GM23338 (cell line): ENCODE results near the gene IDNK.

Experiments used
- JUNB ChIP-seq: IDR thresholded peaks from one replicate; pipeline ENCODE4 v1.6.1; 2016; ENCODE audit warnings: antibody characterized with exemption; ENCODE audit not compliant: unreplicated experiment
- TF ChIP-seq, protein P1 (sequence below), 2 experiments: fragments of 200-600 bp in 1 of 2; sonication (generic) in 1 of 2; conservative IDR thresholded peaks; 2 replicates each; pipeline versions ENCODE4 v1.5.1 to v1.6.1; 2016 to 2017; ENCODE audit warnings: antibody characterized with exemption in 2 of 2, low read depth in 2 of 2, mild to moderate bottlenecking in 2 of 2, moderate library complexity in 1 of 2

GRCh38 chr9:83655433-83655832, 32.5 kb downstream of the IDNK start:
- TF ChIP-seq, protein P1, sequence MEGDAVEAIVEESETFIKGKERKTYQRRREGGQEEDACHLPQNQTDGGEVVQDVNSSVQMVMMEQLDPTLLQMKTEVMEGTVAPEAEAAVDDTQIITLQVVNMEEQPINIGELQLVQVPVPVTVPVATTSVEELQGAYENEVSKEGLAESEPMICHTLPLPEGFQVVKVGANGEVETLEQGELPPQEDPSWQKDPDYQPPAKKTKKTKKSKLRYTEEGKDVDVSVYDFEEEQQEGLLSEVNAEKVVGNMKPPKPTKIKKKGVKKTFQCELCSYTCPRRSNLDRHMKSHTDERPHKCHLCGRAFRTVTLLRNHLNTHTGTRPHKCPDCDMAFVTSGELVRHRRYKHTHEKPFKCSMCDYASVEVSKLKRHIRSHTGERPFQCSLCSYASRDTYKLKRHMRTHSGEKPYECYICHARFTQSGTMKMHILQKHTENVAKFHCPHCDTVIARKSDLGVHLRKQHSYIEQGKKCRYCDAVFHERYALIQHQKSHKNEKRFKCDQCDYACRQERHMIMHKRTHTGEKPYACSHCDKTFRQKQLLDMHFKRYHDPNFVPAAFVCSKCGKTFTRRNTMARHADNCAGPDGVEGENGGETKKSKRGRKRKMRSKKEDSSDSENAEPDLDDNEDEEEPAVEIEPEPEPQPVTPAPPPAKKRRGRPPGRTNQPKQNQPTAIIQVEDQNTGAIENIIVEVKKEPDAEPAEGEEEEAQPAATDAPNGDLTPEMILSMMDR (conservative IDR thresholded peaks at IDR 0.05; ENCODE audit: low read depth in 2 of 2) = no peak
- no peak for TF ChIP-seq JUNB
